ENCODE results near the gene FAM20A.

FAM20A gene

GRCh38 chr17:68605914-68606313 is 4.7 kb upstream of the FAM20A start:
- peaks cover 17% of the 10 kb centered on the region for H3K9me3 ChIP-seq (ENCODE audit: low read length)
- no peaks in the 10 kb centered on the region for H3K27me3 ChIP-seq (ENCODE audit: insufficient read depth, low read length)
- H3K79me2 ChIP-seq (ENCODE audit: insufficient read depth, low read length), result no peaks in the 10 kb centered on the region
- H4K20me1 ChIP-seq (ENCODE audit: insufficient read depth, low read length), result no peaks in the 10 kb centered on the region
- H3K27ac ChIP-seq (ENCODE audit: low read depth, low read length, poor library complexity, severe bottlenecking), result no peak overlapping the region
- no peak for TF ChIP-seq EZH2 (IDR thresholded peaks at IDR 0.05; ENCODE audit: borderline replicate concordance, low read length)
- TF ChIP-seq, protein P1, sequence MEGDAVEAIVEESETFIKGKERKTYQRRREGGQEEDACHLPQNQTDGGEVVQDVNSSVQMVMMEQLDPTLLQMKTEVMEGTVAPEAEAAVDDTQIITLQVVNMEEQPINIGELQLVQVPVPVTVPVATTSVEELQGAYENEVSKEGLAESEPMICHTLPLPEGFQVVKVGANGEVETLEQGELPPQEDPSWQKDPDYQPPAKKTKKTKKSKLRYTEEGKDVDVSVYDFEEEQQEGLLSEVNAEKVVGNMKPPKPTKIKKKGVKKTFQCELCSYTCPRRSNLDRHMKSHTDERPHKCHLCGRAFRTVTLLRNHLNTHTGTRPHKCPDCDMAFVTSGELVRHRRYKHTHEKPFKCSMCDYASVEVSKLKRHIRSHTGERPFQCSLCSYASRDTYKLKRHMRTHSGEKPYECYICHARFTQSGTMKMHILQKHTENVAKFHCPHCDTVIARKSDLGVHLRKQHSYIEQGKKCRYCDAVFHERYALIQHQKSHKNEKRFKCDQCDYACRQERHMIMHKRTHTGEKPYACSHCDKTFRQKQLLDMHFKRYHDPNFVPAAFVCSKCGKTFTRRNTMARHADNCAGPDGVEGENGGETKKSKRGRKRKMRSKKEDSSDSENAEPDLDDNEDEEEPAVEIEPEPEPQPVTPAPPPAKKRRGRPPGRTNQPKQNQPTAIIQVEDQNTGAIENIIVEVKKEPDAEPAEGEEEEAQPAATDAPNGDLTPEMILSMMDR (IDR thresholded peaks at IDR 0.05; ENCODE audit: low read length), result no peak
- no peaks in the 10 kb centered on the region for H3F3A ChIP-seq (ENCODE audit: insufficient read depth, low read length)
- H3K4me1 ChIP-seq (ENCODE audit: insufficient read depth, low read length, severe bottlenecking), result no peaks in the 10 kb centered on the region
- no peaks in the 10 kb centered on the region for H3K9me2 ChIP-seq (ENCODE audit: low read depth, low read length)
- H3K4me3 ChIP-seq (ENCODE audit: low read depth, low read length, poor library complexity, severe bottlenecking), result no peak overlapping the region
- no peaks in the 10 kb centered on the region for H3K36me3 ChIP-seq (ENCODE audit: insufficient read depth, low read length)
- H3K4me2 ChIP-seq (ENCODE audit: low read length), result no peak overlapping the region
- no peak overlapping the region for H2AFZ ChIP-seq (ENCODE audit: low read length)
- no peak overlapping the region for H3K9ac ChIP-seq (ENCODE audit: low read length)

- no peaks in the 10 kb centered on the region for H3F3A ChIP-seq (ENCODE audit: insufficient read depth, low read length)
- no peak overlapping the region for H3K4me2 ChIP-seq (ENCODE audit: low read length)
- TF ChIP-seq, protein P1 (IDR thresholded peaks at IDR 0.05; ENCODE audit: low read length), result no peak
- no peak for TF ChIP-seq EZH2 (IDR thresholded peaks at IDR 0.05; ENCODE audit: borderline replicate concordance, low read length)
- H3K27me3 ChIP-seq (ENCODE audit: insufficient read depth, low read length), result no peaks in the 10 kb centered on the region
- H3K36me3 ChIP-seq (ENCODE audit: insufficient read depth, low read length), result no peaks in the 10 kb centered on the region
- no peaks in the 10 kb centered on the region for H3K9me2 ChIP-seq (ENCODE audit: low read depth, low read length)
- no peak overlapping the region for H3K27ac ChIP-seq (ENCODE audit: low read depth, low read length, poor library complexity, severe bottlenecking)
- H3K79me2 ChIP-seq (ENCODE audit: insufficient read depth, low read length), result no peaks in the 10 kb centered on the region
- no peak overlapping the region for H3K4me3 ChIP-seq (ENCODE audit: low read depth, low read length, poor library complexity, severe bottlenecking)
- peaks cover 5% of the 10 kb centered on the region for H3K9me3 ChIP-seq (ENCODE audit: low read length)
- no peaks in the 10 kb centered on the region for H3K4me1 ChIP-seq (ENCODE audit: insufficient read depth, low read length, severe bottlenecking)
- no peak overlapping the region for H3K9ac ChIP-seq (ENCODE audit: low read length)
- H2AFZ ChIP-seq (ENCODE audit: low read length), result no peak overlapping the region
- no peaks in the 10 kb centered on the region for H4K20me1 ChIP-seq (ENCODE audit: insufficient read depth, low read length)
Observed at GRCh38 chr17:68603656-68604055, 2.5 kb upstream of the FAM20A start.

DNA sequence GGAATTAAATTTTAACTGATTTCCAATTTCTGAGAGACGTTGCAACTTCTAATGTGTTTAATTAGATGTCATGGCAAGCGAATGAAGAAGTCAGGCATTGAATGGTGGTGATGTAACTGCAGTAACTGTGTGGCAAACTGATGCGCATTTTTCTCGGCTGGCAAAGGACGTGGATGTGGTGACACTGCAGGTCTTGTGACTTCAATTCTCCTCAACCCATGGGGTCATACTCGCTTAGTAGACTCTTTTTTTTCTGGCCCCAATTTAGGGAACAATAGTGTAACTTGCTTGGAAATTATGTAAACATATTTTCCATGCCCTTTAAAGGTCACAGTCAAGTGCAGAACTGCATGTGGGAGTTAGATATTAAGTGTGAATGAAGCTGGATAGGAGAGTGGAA is 1.9 kb upstream of the FAM20A start:
- Histone ChIP-seq H3K36me3 (ENCODE audit: insufficient read depth, low read length) (no peaks in the 10 kb centered on the region), H3K4me3 (ENCODE audit: low read depth, low read length, poor library complexity, severe bottlenecking) (no peak overlapping the region), H3K4me2 (ENCODE audit: low read length) (no peak overlapping the region), H2AFZ (ENCODE audit: low read length) (no peak overlapping the region), H3K27me3 (ENCODE audit: insufficient read depth, low read length) (no peaks in the 10 kb centered on the region), H3K9me3 (ENCODE audit: low read length) (peaks cover 3% of the 10 kb centered on the region; the same call in 1 of the 2 replicates), H4K20me1 (ENCODE audit: insufficient read depth, low read length) (no peaks in the 10 kb centered on the region), H3K79me2 (ENCODE audit: insufficient read depth, low read length) (no peaks in the 10 kb centered on the region), H3K9me2 (ENCODE audit: low read depth, low read length) (no peaks in the 10 kb centered on the region), H3K9ac (ENCODE audit: low read length) (no peak overlapping the region), H3K27ac (ENCODE audit: low read depth, low read length, poor library complexity, severe bottlenecking) (no peak overlapping the region), H3F3A (ENCODE audit: insufficient read depth, low read length) (no peaks in the 10 kb centered on the region), H3K4me1 (ENCODE audit: insufficient read depth, low read length, severe bottlenecking) (no peaks in the 10 kb centered on the region)
- TF ChIP-seq EZH2 (IDR thresholded peaks at IDR 0.05; ENCODE audit: borderline replicate concordance, low read length), result no peak
- TF ChIP-seq, protein P1 (IDR thresholded peaks at IDR 0.05; ENCODE audit: low read length), result no peak

Data from OCI-LY1 (cell line).